ENCODE measurements around the gene CRX.
"Not testable (repeated sequence)": the region's sequence is repeated elsewhere in the genome, so short reads cannot be mapped to it uniquely, and the experiment has no call there.

CRX gene

DNA sequence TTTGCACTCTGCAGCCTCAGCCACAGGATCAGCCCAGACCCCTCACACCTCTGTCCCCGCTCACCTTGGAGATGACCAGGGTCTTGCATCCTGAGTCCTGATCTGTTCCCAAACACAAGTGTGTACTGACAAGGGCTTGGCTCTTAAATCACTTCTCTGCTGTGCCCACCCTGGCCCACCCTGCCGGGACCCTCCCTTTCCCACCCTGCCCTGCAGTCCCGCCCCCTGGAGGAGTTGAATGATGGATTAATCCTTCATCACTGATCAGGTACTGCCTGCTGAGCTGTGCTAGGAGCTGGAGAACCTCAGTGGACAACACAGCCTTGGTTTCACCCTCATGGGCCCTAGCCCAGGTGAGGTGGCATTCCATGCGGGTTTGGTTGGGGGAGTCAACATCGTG is 17.3 kb upstream of the CRX start, which contains the start of gene TPRX1:
Gene TPRX1 (minus strand): TSS at position 101 of the 400 bp plus-strand sequence. CDS start 12 bp downstream, at position 89.
- not testable (repeated sequence) for DNase-seq

DNA sequence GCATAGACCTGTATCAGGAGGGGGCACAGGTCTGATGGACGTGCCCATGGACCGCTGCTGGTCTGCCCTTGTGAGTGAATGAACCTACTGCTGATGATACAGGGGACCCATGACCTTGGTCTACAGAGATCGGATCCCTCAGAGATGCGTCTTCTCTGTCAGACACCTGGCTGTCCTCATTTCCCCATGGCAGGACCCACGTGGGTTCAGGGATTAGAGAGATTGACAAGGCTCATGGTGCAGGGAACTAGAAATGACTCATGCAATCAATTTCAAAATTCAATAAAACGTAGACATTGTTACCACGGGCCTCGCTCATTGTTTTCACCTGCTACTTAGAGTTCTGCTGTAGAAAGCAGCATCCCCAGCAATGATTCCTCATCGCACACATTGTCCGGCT is 16.4 kb upstream of the CRX start:
- no peak for DNase-seq

DNA sequence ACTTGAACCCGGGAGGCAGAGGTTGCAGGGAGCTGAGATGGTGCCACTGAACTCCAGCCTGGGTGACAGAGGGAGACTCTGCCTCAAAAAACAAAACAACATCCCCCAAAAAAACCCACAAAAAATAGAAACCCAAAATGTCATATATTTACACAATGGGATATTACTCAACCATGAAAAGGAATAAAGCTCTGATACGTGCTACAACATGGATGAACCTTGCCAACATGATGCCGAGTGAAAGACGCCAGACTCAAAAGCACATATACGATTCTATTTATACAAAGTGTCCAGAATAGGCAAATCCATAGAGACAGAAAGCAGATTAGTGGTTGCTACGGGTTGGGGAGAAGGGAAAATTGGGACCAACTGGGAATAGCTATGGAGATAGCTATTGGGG is 15.3 kb upstream of the CRX start:
- no peak for DNase-seq

DNA sequence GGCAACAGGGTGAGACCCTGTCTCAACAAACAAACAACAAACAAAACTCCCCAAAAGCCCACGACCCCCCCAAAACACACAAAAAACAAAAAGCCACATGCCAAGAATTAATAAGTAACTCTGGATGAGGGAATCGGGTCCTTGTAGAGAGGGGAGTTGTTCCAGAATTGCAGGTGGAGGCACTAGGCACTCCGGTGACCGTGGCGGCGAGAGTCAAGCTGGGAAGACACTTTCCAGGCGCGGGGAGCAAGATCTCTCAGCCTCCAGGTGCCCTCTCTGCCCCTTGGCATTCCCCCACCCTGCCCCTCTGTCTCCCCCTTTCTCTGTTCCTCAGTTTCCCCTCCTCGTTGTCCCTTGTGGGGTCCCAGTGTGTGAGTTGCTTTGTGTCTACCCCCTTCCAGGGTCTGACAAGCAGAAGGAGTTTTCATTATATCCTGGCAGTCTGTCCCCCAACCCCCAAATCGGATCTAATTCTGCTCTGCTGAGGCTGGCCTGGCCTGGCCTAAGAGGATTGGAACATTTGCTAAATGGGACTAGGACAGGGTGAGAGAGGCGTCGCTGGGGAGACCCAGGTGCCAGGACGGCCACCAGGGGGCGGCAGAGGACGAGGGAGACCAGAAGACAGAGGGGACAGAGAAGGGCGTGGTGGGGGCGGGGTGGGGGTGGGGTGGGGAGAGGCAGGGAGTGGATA is 8.3 kb upstream of the CRX start:
- peak; percentile 59 for DNase-seq

DNA sequence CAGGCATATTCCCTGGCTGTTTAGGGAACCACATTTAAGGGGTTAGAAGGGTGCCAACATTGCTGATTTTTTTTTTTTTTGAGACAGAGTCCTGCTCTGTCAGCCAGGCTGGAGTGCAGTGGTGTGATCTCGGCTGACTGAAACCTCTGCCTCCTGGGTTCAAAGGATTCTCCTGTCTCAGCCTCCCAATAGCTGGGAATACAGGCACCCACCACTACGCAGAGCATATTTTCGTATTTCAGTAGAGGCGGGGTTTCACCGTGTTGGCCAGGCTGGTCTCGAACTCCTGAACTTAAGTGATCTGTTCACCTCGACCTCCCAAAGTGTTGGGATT is 7.8 kb upstream of the CRX start:
- DNase-seq = no peak

DNA sequence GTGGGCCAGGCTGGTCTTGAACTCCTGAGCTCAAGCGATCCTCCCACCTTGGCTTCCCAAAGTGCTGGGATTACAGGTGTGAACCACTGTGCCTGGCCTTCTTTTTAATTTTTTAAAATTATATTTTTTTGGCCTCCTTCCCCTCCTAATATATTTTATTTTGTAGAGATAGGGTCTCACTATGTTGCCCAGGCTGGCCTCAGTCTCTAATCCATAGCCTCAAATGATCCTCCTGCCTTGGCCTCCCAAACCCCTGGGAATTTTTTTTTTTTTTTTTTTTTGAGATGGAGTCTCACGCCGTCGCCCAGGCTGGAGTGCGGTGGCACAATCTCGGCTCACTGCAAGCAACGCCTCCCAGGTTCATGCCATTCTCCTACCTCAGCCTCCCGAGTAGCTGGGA is 5.5 kb upstream of the CRX start:
- DNase-seq = not testable (repeated sequence)

DNA sequence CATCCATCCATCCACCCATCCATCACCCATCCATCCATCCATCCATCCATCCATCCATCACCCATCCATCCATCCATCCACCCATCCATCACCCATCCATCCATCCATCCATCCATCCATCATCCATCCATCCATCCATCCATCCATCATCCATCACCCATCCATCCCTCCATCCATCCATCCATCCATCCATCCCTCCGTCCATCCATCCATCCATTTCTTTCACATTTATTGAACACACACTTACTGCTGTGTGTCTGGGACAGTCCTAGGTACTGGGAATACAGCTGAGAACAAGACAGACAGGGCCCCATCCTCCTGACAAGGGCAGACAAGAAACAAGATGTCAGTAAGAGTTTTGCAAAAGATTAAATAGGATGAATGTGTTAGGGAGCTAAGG is 3.5 kb upstream of the CRX start:
- DNase-seq = not testable (repeated sequence)

DNA sequence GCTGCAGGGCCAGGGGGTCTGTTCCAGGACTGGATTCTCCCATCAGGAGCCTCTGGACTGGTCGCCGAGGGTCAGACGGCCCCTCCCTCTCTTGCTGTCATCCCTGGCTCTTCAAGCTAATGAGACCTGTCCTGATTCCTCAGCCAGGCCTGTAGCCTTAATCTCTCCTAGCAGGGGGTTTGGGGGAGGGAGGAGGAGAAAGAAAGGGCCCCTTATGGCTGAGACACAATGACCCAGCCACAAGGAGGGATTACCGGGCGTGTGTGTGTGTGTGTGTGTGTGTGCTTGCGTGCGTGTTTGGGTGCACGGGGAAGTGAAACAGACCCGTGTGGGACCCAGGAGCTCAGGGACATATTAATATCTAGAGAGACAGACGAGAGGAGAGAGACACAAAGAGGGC is 1.9 kb upstream of the CRX start:
- DNase-seq = peak; percentile 66

DNA sequence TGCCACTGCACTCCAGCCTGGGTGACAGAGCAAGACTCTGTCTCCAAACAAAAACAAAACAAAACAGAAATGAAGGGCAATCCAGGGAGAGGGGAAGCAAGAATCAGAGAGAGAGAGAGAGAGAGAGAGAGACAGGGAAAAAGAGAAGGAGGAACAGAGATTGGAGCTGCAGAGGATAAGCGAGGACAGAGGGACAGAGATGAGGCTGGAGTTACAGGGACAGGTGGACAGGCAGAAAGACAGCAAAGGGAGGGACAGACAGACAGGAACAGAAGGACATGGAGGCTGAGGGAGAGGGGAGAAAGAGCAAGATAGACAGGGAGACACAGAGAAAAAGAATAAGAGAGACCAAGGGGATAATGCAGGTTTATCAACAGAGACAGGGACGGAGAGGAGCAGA is 1.3 kb upstream of the CRX start:
- DNase-seq = no peak

DNA sequence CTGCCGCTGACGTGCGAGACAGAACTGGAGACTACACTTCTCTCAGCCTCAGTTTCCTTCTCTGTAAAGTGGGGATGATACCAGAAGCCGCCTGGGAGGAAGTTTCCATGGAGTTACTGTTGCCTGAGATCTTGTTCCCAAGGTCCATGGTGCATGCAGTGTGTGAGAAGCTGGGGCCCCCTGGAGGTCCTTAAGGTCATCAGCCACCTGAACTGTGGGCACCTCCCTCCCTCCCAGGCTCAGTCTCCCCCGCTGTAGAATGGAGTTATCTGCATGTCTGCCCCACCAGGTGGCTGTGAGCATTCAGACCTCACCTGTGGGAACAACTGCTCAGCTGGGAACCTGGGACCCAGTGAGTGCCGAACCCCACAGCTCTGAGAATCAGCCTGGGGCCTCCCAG is 2.7 kb downstream of the CRX start:
- no peak for DNase-seq

DNA sequence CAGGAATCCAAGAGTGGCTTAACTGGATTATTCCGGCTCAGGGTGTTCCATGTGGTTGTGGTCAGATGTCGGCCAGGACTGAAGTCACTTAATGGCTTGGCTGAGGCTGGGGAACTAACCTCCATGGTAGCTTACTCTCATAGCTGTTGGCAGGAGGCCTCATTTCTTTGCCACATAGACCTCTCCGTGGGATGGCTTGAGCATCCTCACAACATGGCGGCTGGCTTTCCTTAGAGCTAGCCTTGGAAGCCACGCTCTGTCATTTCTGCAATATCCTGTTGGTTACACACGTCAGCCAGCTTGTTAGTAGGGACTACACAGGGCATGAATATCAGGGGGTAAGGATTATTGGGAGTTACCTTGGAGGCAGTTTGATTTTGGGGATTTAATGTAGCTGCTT is 5.1 kb downstream of the CRX start:
- no peak for DNase-seq

DNA sequence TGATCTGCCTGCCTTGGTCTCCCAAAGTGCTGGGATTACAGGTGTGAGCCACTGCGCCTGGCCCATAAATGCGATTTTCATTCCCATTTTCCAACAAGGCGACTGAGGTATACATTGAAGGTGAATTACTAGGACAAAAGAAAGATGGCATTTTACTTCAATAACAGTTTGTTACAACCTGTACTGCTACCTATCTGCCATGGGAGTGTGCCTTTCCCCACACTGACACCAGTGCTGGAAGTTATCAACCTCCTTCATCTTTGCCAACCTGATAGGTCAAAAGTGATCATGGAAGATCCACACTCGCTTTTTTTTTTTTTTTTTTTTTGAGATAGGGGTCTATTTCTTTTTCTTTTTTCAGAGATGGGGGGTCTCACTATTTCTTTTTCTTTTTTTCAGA is 11.0 kb downstream of the CRX start:
- DNase-seq = no peak

DNA sequence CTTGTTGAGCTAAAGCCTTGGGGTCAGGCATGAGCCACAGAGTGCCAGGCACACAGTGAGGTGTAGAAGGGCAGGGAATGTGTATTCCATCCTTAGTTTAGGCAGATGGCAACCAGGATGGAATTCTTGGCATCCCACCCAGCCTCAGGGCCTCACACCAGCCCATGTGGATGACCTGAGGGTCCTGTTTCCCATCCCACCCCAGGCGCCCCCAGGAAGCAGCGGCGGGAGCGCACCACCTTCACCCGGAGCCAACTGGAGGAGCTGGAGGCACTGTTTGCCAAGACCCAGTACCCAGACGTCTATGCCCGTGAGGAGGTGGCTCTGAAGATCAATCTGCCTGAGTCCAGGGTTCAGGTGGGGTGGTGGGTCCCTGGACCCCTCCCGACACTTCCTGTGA is 14.3 kb downstream of the CRX start:
- no peak for DNase-seq

DNA sequence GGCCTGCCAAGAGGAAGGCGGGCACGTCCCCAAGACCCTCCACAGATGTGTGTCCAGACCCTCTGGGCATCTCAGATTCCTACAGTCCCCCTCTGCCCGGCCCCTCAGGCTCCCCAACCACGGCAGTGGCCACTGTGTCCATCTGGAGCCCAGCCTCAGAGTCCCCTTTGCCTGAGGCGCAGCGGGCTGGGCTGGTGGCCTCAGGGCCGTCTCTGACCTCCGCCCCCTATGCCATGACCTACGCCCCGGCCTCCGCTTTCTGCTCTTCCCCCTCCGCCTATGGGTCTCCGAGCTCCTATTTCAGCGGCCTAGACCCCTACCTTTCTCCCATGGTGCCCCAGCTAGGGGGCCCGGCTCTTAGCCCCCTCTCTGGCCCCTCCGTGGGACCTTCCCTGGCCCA is 17.7 kb downstream of the CRX start:
- DNase-seq = no peak

DNA sequence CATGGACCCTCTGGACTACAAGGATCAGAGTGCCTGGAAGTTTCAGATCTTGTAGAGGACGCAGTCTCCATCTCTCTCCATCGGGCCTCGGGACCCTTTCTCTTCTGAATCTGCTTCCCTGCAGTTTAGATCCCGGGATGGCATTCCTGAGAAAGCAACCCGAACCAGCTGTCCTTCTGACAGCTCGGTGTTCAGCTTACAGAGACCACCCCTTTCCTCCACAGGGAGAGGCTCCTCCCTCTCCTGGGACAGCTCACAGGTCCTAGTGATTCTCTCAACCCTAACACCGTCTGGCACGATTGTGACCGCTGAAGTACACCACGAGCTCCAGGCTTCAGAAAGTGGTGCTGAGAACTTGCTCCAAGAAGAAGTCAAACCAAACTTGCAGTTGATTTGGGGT is 18.2 kb downstream of the CRX start:
- no peak for DNase-seq

DNA sequence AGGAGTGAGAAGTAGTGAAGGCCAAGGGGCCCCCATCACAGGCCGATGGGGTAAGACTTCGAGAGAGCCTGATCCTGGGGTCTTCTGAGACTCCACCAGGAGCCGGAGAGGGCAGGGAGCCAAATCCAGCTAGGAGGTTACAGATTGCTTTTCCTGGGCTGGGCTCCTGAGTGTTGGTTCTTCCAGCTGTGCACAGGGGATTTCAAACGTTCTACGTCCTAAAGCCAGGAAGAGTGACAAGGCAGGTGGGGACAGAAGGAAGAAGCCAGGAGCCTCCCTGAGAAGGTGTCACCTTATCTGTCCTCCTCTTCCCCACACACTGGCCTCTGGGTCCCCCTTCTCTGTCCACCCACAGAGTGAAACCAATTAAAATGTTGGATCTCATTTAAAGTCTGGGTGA is 21.2 kb downstream of the CRX start:
- DNase-seq = no peak

DNA sequence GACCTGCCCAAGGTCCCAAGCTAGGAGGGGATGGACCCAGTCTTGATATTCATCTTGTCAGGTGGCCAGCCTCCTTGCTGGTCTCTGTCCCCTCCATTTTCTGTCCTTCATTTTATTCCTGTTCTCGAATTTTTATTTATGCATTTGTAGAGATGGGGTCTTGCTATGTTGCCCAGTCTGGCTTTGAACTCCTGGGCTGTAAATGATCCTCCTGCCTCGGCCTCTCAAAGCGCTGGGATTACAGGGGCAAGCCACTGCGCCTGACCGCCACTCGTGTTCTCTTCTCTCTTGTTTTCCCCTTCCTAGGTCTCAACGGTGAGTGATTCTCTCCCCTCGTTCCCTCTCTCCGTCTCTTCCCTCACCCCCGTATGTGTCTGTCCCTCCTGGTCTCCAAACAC is 26.7 kb downstream of the CRX start:
- DNase-seq = no peak

DNA sequence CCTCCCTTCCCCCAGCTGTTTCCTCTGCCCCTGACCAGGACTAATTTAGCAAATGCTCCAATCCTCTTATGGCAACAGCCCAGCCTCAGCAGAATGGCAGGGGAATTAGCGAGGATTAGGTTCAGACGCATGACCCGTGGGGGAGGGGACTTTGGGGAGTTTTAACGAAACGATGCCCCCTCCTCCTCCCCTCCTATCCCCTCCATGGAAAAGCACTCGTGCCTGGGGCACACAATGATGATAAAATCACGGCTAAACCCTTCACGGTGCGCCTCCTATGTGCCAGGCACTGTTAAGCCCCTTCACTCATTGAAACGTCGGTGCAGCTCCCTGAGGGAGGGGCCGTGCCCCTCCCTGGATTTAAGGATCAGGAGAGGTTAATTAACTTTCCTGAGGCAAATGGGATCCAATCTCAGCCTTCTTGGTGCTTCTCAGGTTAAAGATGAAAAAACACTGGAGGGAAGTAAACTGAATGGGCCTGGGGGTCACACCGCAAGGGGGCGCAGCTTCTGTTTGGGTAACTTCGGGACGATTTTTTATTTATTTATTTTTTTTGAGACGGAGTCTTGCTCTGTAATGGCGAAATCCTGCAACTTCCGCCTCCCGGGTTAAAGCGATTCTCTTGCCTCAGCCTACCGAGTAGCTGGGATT is 27.2 kb downstream of the CRX start:
- peak; percentile 61 for DNase-seq

DNA sequence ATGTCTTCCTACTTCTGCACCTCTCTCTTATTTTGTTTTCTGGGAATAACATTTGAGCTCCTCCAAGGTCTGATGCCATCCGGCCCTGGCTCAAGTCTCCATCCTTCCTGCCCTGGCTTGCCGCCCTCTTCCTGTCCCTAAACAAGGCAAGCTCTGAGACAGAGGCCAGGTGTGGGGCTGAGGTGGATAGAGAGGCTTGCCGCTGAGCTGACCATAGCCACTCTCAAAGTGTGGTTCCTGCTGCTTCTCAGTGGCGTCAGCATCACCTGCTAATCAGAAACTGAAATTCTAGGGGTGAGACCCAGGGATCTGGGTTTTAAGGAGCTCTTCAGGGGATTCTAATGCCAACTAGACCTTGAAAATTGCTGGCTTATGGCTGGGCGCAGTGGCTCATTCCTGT is 31.3 kb downstream of the CRX start:
- no peak for DNase-seq

DNA sequence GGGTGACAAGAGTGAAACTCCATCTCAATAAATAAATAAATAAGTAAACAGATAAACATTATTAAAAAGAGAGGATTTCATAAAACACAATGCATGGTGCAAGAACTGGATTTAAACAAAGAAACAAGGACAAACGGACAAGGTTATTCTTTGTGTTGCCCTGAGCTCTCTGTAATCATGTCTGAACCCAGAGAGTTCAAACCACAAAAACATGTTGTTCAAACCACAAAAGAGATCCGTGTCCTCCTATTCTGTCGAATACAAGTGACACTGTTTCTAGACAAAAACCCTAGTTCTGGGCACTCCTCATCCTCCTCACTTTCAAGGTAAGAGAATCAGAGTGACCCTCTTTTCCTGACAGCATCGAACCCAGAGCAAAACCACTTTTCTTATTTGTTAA is 32.7 kb downstream of the CRX start:
- DNase-seq = peak; percentile 21

DNA sequence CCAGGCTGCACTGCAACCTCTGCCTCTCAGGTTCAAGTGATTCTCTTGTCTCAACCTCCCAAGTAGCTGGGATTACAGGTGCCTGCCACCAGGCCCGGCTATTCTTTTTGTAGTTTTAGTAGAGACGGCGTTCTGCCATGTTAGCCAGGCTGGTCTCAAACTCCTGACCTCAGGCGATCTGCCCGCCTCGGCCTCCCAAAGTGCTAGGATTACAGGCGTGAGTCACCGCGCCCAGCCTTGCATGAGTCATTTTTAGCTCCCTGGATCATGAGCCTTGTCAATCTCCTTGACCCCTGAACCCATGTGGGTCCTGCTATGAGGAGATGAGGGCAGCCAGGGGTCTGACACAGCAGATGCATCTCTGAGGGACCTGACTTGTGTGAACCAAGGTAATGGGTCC is 36.5 kb downstream of the CRX start:
- peak; percentile 50 for DNase-seq

DNA sequence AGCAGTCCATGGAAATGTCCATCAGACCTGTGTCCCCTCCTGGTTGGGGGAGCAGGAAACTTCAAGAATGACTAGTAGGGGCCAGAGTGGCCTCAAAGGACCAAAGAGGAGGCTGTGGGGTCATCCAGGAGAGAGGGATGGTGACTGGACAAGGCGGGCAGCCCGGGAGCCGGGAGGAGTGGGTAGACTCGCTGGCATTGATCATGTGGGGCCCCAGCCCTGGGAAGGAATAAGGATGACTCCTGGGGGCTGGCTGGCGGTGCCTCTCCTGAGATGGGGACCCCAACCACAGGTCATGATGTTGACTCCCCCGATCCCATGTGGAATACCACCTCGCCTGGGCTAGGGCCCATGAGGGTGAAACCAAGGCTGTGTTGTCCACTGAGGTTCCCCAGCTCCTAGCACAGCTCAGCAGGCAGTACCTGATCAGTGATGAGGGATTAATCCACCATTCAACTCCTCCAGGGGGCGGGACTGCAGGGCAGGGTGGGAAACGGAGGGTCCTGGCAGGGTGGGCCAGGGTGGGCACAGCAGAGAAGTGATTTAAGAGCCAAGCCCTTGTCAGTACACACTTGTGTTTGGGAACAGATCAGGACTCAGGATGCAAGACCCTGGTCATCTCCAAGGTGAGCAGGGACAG is 37.0 kb downstream of the CRX start, which contains the start of gene TPRX2:
Gene TPRX2 (plus strand): TSS at position 590 of the 640 bp plus-strand sequence. CDS start 12 bp downstream, at position 602.
- not testable (repeated sequence) for DNase-seq

DNA sequence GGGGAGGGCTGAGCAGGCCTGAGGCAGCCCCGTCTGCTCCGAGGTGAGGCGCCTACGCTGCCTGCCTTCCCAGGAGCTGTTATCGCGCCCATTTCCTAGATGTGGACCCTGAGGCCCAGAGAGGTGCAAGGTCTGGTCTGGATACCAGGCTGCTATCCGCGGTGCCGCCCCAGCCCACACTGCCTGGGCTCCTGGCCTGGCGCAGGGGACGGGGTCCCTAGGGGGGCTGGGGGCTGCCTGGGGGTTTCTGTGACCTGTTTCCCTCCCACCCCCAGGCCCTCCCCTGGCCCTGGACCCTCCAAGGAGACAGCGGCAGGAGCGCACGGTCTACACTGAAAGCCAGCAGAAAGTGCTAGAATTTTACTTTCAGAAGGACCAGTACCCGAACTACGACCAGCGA is 38.1 kb downstream of the CRX start:
- not testable (repeated sequence) for DNase-seq

DNA sequence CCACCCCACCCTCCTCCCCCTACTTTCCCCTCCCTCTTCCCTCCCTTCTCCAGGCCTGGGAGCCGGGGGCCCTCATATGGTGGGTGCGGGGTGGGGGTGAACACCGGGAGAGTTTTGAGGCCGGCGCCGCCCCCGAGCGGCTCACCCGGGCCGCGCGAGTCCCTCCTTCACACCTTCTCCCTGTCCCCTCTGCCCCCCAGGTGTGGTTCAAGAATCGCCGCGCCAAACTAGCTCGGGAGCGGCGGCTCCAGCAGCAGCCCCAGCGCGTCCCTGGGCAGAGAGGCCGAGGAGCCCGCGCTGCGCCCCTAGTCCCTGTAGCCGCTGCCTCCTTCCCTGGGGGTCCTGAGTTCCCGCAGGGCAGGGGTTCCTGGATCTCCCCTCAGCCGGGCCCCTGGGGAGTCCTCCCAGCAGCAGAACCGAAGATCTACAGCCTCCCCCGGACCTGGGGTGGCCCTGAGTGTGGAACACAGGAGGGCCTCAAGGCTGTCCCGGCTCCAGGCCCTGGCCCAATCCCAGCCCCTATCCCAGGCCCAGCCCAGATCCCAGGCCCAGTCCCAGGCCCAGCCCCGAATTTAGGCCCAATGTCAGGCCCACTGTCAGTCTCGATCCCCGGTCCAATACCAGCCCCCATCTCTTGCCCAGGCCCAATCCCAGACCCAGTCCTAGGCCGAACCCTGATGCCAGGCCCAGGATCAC is 39.0 kb downstream of the CRX start:
- no peak for DNase-seq
